Measurements from ENCODE around the gene BNC2. TPM values are rescaled to one million over a fixed set of nuclear protein-coding genes. Genes with fewer than 3 reads are reported as not detected.

Gene BNC2
- total RNA-seq, 2 experiments from 2014 or later: not detected

DNA sequence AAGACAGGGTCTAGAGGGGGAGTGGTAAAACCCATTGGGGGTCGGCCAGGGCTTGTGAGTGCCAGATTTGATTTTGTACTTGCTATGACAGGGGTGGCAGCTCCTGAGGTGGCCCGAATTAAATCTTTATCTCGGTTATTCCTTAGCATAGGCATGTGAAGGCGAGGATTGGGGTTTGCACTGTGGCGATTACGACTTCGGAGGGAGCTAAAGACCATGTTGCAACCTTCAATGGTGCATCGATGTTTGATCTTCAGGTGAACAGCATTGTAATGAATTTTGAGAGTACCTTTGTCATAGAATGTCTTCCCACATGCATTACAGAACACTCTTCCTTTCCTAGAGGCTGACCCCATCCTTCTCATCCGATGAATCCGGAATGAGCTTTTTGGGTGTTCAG, 433.9 kb downstream of the BNC2 start:
- no peaks in the 10 kb centered on the region for H3K36me3 Mint-ChIP-seq (ENCODE audit: low read depth)
- CTCF ChIA-PET: no interaction called here
- intact Hi-C loops (cut with DNase I, micrococcal nuclease): no loop called here

DNA sequence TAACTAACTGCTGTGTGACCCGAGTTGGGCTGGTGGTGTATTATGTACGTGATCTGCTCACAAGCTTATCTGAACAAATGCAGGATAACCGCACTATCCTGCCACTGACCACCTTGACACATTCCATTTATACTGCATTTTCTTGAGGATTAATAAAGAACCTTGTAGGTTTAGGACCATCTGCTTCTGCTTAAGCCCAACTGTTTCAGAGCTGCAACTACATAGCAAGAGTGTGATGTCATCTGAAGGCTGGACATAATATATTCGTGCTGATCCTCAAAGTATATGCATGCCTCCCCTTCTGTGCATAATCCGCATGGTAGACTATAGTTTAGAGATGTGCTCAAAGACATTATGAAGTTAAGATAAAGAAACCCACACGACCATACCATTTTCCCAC, 435.9 kb downstream of the BNC2 start:
- intact Hi-C loops (cut with DNase I, micrococcal nuclease): no loop called here
- H3K4me3 Mint-ChIP-seq: no peak overlapping the region
- no peaks in the 10 kb centered on the region for H3K27me3 Mint-ChIP-seq
- H3K27ac Mint-ChIP-seq: no peak overlapping the region
- no peaks in the 10 kb centered on the region for H3K36me3 Mint-ChIP-seq (ENCODE audit: low read depth)
- ChIA-PET POLR2A (no interaction called here), CTCF (no interaction called here)
- peaks cover 2% of the 10 kb centered on the region for H3K9me3 Mint-ChIP-seq (ENCODE audit: low read depth)
- ATAC-seq (no peak), DNase-seq (no peak)
- H3K4me1 Mint-ChIP-seq: no peaks in the 10 kb centered on the region

More for the DNA sequence above, 433.9 kb downstream of the BNC2 start:
- DNase-seq (no peak), ATAC-seq (no peak)
- no peaks in the 10 kb centered on the region for H3K27me3 Mint-ChIP-seq
- H3K4me3 Mint-ChIP-seq: no peak overlapping the region
- no peaks in the 10 kb centered on the region for H3K4me1 Mint-ChIP-seq
- POLR2A ChIA-PET: no interaction called here
- peaks cover 2% of the 10 kb centered on the region for H3K9me3 Mint-ChIP-seq (ENCODE audit: low read depth)
- no peak overlapping the region for H3K27ac Mint-ChIP-seq

- DNase-seq (no peak), ATAC-seq (no peak)
- H3K4me3 Mint-ChIP-seq: no peak overlapping the region
- H3K27me3 Mint-ChIP-seq: no peaks in the 10 kb centered on the region
- no peaks in the 10 kb centered on the region for H3K36me3 Mint-ChIP-seq (ENCODE audit: low read depth)
- H3K27ac Mint-ChIP-seq: no peak overlapping the region
- no peaks in the 10 kb centered on the region for H3K9me3 Mint-ChIP-seq (ENCODE audit: low read depth)
- intact Hi-C loops (cut with DNase I, micrococcal nuclease): no loop called here
- POLR2A ChIA-PET: no interaction called here
- CTCF ChIA-PET: no interaction called here
- H3K4me1 Mint-ChIP-seq: no peaks in the 10 kb centered on the region
Measured at GRCh38 chr9:16433494-16433893, 437.0 kb downstream of the BNC2 start.

DNA sequence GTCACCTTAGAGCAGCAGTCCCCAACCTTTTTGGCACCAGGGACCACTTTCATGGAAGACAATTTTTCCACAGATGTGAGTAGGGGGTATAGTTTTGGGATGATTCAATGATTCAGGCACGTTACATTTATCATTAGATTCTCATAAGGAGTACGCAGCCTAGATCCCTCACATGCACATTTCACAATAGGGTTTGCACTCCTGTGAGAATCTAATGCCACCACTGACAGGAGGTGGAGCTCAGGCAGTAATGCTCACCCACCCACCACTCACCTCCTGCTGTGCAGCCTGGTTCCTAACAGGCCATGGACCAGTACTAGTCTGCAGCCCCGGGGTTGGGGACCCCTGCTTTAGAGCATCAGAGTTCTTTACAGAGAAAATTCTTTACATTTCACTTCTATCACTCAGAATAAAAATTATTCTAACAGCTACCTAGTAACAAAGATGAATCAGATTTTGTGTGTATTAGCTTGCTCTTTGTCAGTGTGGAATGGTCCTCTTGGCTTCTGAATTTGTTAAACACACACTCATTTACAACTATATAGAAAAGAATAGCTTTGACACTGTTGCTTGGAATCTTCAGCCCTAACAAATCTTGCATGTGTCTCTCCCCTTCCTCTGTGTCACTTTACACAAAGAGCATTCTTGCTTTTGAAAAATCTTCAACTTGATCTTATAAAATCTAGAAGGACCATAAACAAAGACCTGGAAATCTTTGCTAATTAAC, 438.6 kb downstream of the BNC2 start:
- DNase-seq (no peak), ATAC-seq (no peak)
- Mint-ChIP-seq H3K27ac (no peak overlapping the region), H3K4me1 (no peaks in the 10 kb centered on the region), H3K27me3 (no peaks in the 10 kb centered on the region), H3K9me3 (ENCODE audit: low read depth) (no peaks in the 10 kb centered on the region), H3K4me3 (no peak overlapping the region), H3K36me3 (ENCODE audit: low read depth) (no peaks in the 10 kb centered on the region)
- intact Hi-C loops (cut with DNase I, micrococcal nuclease): no loop called here
- POLR2A ChIA-PET: no interaction called here
- CTCF ChIA-PET: no interaction called here

DNA sequence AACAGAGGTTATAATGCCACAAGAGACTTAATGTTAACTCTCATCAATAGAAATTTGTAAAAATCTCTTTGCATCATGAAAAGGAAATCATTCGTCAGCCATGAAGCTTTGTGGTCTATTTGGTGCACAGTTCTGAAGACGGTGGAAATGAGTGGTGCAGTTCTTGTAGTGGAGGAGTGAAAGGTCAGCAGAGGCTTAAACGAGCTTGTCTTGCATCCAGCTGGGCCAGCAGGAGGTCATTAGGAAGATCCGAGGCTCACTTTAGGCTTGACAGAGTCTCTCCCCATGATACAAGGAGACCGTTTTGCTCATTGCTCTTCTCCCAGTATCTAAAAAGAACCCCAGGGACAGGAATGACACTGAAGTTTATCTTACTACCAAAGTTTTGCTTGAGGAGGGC, 440.8 kb downstream of the BNC2 start:
- intact Hi-C loops (cut with DNase I, micrococcal nuclease): loop anchor here in 1 of 2 experiments (10.0 kb wide), 1 partner anchor 55 kb away; no protein-coding TSS in a partner anchor
- Mint-ChIP-seq H3K27me3 (no peaks in the 10 kb centered on the region), H3K36me3 (ENCODE audit: low read depth) (no peaks in the 10 kb centered on the region), H3K9me3 (ENCODE audit: low read depth) (no peaks in the 10 kb centered on the region), H3K4me1 (no peaks in the 10 kb centered on the region), H3K4me3 (no peak overlapping the region), H3K27ac (no peak overlapping the region)
- ChIA-PET POLR2A (no interaction called here), CTCF (no interaction called here)
- no peak for DNase-seq
- no peak for ATAC-seq

DNA sequence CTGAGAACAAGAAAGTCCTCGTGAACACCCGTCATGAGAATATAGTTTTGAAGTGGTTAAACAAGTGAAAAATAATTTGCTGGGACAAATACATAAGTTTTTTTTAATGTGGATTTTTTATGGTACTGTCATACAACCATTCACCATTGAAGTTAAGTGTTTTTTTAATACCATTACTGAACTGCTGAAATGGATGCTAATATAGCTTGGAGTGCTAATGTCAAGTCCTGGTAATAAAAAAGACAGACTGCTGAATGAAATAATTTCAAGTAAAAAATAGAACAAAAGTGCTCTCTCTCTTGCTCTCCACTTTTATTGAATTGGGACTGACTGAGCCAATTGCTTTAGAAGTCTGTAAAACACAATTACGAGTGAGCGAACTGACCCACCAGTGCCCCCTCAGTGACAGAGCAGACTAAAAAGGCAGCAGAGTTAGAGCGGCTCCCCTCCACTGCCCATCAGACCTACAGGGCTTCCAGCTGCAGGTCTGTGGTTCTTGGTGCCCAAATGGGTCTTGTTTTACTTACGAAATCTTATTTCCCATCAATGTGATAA, 442.5 kb downstream of the BNC2 start:
- DNase-seq (no peak), ATAC-seq (no peak)
- H3K4me1 Mint-ChIP-seq: no peaks in the 10 kb centered on the region
- no peak overlapping the region for H3K27ac Mint-ChIP-seq
- no peaks in the 10 kb centered on the region for H3K36me3 Mint-ChIP-seq (ENCODE audit: low read depth)
- intact Hi-C loops (cut with DNase I, micrococcal nuclease): loop anchor here in 1 of 2 experiments (10.0 kb wide), 1 partner anchor 57 kb away; no protein-coding TSS in a partner anchor
- no peaks in the 10 kb centered on the region for H3K9me3 Mint-ChIP-seq (ENCODE audit: low read depth)
- ChIA-PET CTCF (no interaction called here), POLR2A (no interaction called here)
- H3K4me3 Mint-ChIP-seq: no peak overlapping the region
- no peaks in the 10 kb centered on the region for H3K27me3 Mint-ChIP-seq

- no peak overlapping the region for H3K27ac Mint-ChIP-seq
- no peaks in the 10 kb centered on the region for H3K9me3 Mint-ChIP-seq (ENCODE audit: low read depth)
- H3K36me3 Mint-ChIP-seq (ENCODE audit: low read depth): no peaks in the 10 kb centered on the region
- no peaks in the 10 kb centered on the region for H3K27me3 Mint-ChIP-seq
- CTCF ChIA-PET: no interaction called here
- no peaks in the 10 kb centered on the region for H3K4me1 Mint-ChIP-seq
- POLR2A ChIA-PET: no interaction called here
- DNase-seq: no peak
- no peak for ATAC-seq
- no peak overlapping the region for H3K4me3 Mint-ChIP-seq
- intact Hi-C loops (cut with DNase I, micrococcal nuclease): loop anchor here in 1 of 2 experiments (10.0 kb wide), 1 partner anchor 58 kb away; no protein-coding TSS in a partner anchor
Measured at GRCh38 chr9:16426716-16427115, 443.8 kb downstream of the BNC2 start.

- Mint-ChIP-seq H3K4me3 (no peak overlapping the region), H3K27me3 (no peaks in the 10 kb centered on the region), H3K27ac (no peak overlapping the region), H3K4me1 (no peaks in the 10 kb centered on the region), H3K9me3 (ENCODE audit: low read depth) (no peaks in the 10 kb centered on the region), H3K36me3 (ENCODE audit: low read depth) (no peaks in the 10 kb centered on the region)
- intact Hi-C loops (cut with DNase I, micrococcal nuclease): loop anchor here in 1 of 2 experiments (10.0 kb wide), 1 partner anchor 59 kb away; no protein-coding TSS in a partner anchor
- ChIA-PET CTCF (no interaction called here), POLR2A (no interaction called here)
- no peak for ATAC-seq
- no peak for DNase-seq
Measured at GRCh38 chr9:16425562-16426231, 444.8 kb downstream of the BNC2 start.

GRCh38 chr9:16422114-16422513, 448.4 kb downstream of the BNC2 start:
- no peaks in the 10 kb centered on the region for H3K27me3 Mint-ChIP-seq
- intact Hi-C loops (cut with DNase I, micrococcal nuclease): loop anchor here in 1 of 2 experiments (10.0 kb wide), 1 partner anchor 63 kb away; no protein-coding TSS in a partner anchor
- ChIA-PET POLR2A (no interaction called here), CTCF (no interaction called here)
- H3K27ac Mint-ChIP-seq: no peak overlapping the region
- DNase-seq (no peak), ATAC-seq (no peak)
- H3K4me3 Mint-ChIP-seq: no peak overlapping the region
- H3K4me1 Mint-ChIP-seq: peaks cover 3% of the 10 kb centered on the region
- no peaks in the 10 kb centered on the region for H3K9me3 Mint-ChIP-seq (ENCODE audit: low read depth)
- no peaks in the 10 kb centered on the region for H3K36me3 Mint-ChIP-seq (ENCODE audit: low read depth)

- Mint-ChIP-seq H3K27me3 (no peaks in the 10 kb centered on the region), H3K36me3 (ENCODE audit: low read depth) (no peaks in the 10 kb centered on the region), H3K9me3 (ENCODE audit: low read depth) (no peaks in the 10 kb centered on the region), H3K4me1 (peaks cover 3% of the 10 kb centered on the region), H3K4me3 (no peak overlapping the region), H3K27ac (no peak overlapping the region)
- intact Hi-C loops (cut with DNase I, micrococcal nuclease): loop anchor here in 1 of 2 experiments (10.0 kb wide), 1 partner anchor 63 kb away; no protein-coding TSS in a partner anchor
- ATAC-seq (no peak), DNase-seq (no peak)
- CTCF ChIA-PET: interaction anchor here (0.6 kb wide), 1 partner anchor 35 kb away, joined by 3 read pairs; no protein-coding TSS in a partner anchor
- POLR2A ChIA-PET: no interaction called here
Measured at GRCh38 chr9:16421532-16421931, 448.9 kb downstream of the BNC2 start.

DNA sequence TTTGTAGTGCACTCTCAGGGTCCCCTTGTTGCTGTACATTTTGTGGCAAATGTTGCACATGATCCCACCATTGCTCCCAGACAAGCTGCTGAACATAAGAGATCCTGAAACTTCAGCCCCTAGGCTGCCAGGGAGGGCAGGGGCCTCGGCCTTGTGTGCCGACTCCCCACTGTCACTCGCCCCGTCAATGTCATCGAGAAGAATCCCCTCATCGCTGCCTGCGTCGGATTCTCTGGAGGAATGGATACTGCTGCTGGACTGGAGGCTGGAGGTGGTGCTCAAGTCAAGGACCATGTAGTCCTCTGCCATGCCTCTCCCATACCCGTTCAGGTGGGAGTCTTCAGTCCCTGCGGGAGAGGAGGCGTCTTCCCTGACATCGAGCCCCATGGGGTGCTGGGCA, 451.3 kb downstream of the BNC2 start:
- CTCF ChIA-PET: no interaction called here
- H3K4me3 Mint-ChIP-seq: no peak overlapping the region
- no peak for ATAC-seq
- H3K9me3 Mint-ChIP-seq (ENCODE audit: low read depth): no peaks in the 10 kb centered on the region
- peaks cover 3% of the 10 kb centered on the region for H3K27me3 Mint-ChIP-seq
- POLR2A ChIA-PET: no interaction called here
- no peak for DNase-seq
- peaks cover 3% of the 10 kb centered on the region for H3K4me1 Mint-ChIP-seq
- intact Hi-C loops (cut with DNase I, micrococcal nuclease): no loop called here
- no peak overlapping the region for H3K27ac Mint-ChIP-seq
- no peaks in the 10 kb centered on the region for H3K36me3 Mint-ChIP-seq (ENCODE audit: low read depth)

- DNase-seq (no peak), ATAC-seq (no peak)
- Mint-ChIP-seq H3K9me3 (ENCODE audit: low read depth) (no peaks in the 10 kb centered on the region), H3K27ac (no peak overlapping the region), H3K36me3 (ENCODE audit: low read depth) (no peaks in the 10 kb centered on the region), H3K4me3 (no peak overlapping the region), H3K27me3 (peaks cover 3% of the 10 kb centered on the region), H3K4me1 (peaks cover 3% of the 10 kb centered on the region)
- ChIA-PET POLR2A (no interaction called here), CTCF (no interaction called here)
- intact Hi-C loops (cut with DNase I, micrococcal nuclease): no loop called here
Measured at GRCh38 chr9:16418721-16419120, 451.7 kb downstream of the BNC2 start.
